ENCODE results near the gene NDUFV3.
"Not testable (repeated sequence)": the region's sequence is repeated elsewhere in the genome, so short reads cannot be mapped to it uniquely, and the experiment has no call there.

Gene NDUFV3

GRCh38 chr21:42900446-42900845 lies 7.3 kb downstream of the NDUFV3 start:
- Mint-ChIP-seq H3K4me3 (no peak overlapping the region), H3K36me3 (ENCODE audit: low read depth) (peaks cover 49% of the 10 kb centered on the region), H3K27me3 (ENCODE audit: low read depth) (no peaks in the 10 kb centered on the region), H3K27ac (no peak overlapping the region), H3K4me1 (no peaks in the 10 kb centered on the region), H3K9me3 (no peaks in the 10 kb centered on the region)
- TF ChIP-seq CTCF (IDR thresholded peaks at IDR 0.05; ENCODE audit: unreplicated experiment in 3 of 3) = no peak

- H3K36me3 Mint-ChIP-seq (ENCODE audit: low read depth) = peaks cover 67% of the 10 kb centered on the region
- no peak for TF ChIP-seq CTCF (IDR thresholded peaks at IDR 0.05; ENCODE audit: unreplicated experiment in 3 of 3)
- H3K9me3 Mint-ChIP-seq = peaks cover 6% of the 10 kb centered on the region
- H3K27ac Mint-ChIP-seq = no peak overlapping the region
- no peaks in the 10 kb centered on the region for H3K4me1 Mint-ChIP-seq
- no peak overlapping the region for H3K4me3 Mint-ChIP-seq
- no peaks in the 10 kb centered on the region for H3K27me3 Mint-ChIP-seq (ENCODE audit: low read depth)
Observed at GRCh38 chr21:42903817-42904216, 10.7 kb downstream of the NDUFV3 start.

- Mint-ChIP-seq H3K4me3 (no peak overlapping the region), H3K4me1 (no peaks in the 10 kb centered on the region), H3K9me3 (peaks cover 6% of the 10 kb centered on the region), H3K36me3 (ENCODE audit: low read depth) (peaks cover 73% of the 10 kb centered on the region), H3K27ac (no peak overlapping the region), H3K27me3 (ENCODE audit: low read depth) (no peaks in the 10 kb centered on the region)
- no peak for TF ChIP-seq CTCF (IDR thresholded peaks at IDR 0.05; ENCODE audit: unreplicated experiment in 3 of 3)
Observed at GRCh38 chr21:42905195-42905594, 12.1 kb downstream of the NDUFV3 start.

- Mint-ChIP-seq H3K27ac (no peak overlapping the region), H3K27me3 (ENCODE audit: low read depth) (no peaks in the 10 kb centered on the region), H3K9me3 (peaks cover 6% of the 10 kb centered on the region), H3K4me3 (no peak overlapping the region), H3K36me3 (ENCODE audit: low read depth) (peaks cover 72% of the 10 kb centered on the region), H3K4me1 (no peaks in the 10 kb centered on the region)
- TF ChIP-seq CTCF (IDR thresholded peaks at IDR 0.05; ENCODE audit: unreplicated experiment in 3 of 3) = no peak
Observed at GRCh38 chr21:42906233-42906632, 13.1 kb downstream of the NDUFV3 start.

- not testable (repeated sequence) for H3K4me1 Mint-ChIP-seq, H3K9me3 Mint-ChIP-seq
Observed at GRCh38 chr21:42908484-42908883, 15.4 kb downstream of the NDUFV3 start.

GRCh38 chr21:42911920-42912319 lies 18.8 kb downstream of the NDUFV3 start:
- H3K27me3 Mint-ChIP-seq (ENCODE audit: low read depth); H3K9me3 Mint-ChIP-seq; H3K27ac Mint-ChIP-seq; H3K4me3 Mint-ChIP-seq; H3K4me1 Mint-ChIP-seq: not testable (repeated sequence)
- H3K36me3 Mint-ChIP-seq (ENCODE audit: low read depth) = peaks cover 43% of the 10 kb centered on the region

More at GRCh38 chr21:42908484-42908883, 15.4 kb downstream of the NDUFV3 start:
- H3K27me3 Mint-ChIP-seq (ENCODE audit: low read depth); H3K4me3 Mint-ChIP-seq; H3K27ac Mint-ChIP-seq: not testable (repeated sequence)
- peaks cover 67% of the 10 kb centered on the region for H3K36me3 Mint-ChIP-seq (ENCODE audit: low read depth)

GRCh38 chr21:42913476-42913875 lies 20.4 kb downstream of the NDUFV3 start:
- H3K36me3 Mint-ChIP-seq (ENCODE audit: low read depth) = peaks cover 33% of the 10 kb centered on the region
- no peaks in the 10 kb centered on the region for H3K9me3 Mint-ChIP-seq
- no peak overlapping the region for H3K4me3 Mint-ChIP-seq
- no peak overlapping the region for H3K27ac Mint-ChIP-seq
- no peak for TF ChIP-seq CTCF (IDR thresholded peaks at IDR 0.05; ENCODE audit: unreplicated experiment in 3 of 3)
- H3K27me3 Mint-ChIP-seq (ENCODE audit: low read depth) = peaks cover 3% of the 10 kb centered on the region
- H3K4me1 Mint-ChIP-seq = no peaks in the 10 kb centered on the region

Measured in nephron (organoid).